ENCODE measurements around the gene MTMR1.

Gene MTMR1

GRCh38 chrX:150761176-150761818 lies 68.1 kb downstream of the MTMR1 start:
- H3K27me3 Mint-ChIP-seq: no peaks in the 10 kb centered on the region
- no peak overlapping the region for H3K4me3 Mint-ChIP-seq
- intact Hi-C loops (cut with micrococcal nuclease): no loop called here
- H3K9me3 Mint-ChIP-seq: no peaks in the 10 kb centered on the region
- H3K27ac Mint-ChIP-seq: no peak overlapping the region
- H3K36me3 Mint-ChIP-seq (ENCODE audit: low read depth): peaks cover 73% of the 10 kb centered on the region
- H3K4me1 Mint-ChIP-seq (ENCODE audit: low read depth): no peaks in the 10 kb centered on the region

DNA sequence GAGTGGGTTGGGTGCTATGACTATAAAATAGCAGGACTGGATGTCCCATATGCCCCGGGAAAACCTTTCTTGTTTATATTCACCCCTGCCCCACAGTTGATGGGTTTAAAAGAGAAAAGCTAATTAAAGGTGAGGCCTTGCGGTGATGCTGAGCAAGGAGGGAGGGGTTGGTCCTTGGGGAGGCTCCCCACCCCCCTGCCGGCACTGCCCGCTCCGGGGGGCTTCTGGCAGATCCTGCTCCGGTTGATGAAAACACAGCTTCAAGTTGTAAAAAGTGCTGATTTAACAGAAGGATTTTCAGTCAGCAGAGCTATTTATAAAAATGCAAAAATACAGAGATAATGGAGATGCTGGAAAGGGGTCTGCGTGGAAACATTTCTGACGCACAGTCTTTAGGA lies 68.6 kb downstream of the MTMR1 start:
- Mint-ChIP-seq H3K27ac (no peak overlapping the region), H3K27me3 (no peaks in the 10 kb centered on the region), H3K36me3 (ENCODE audit: low read depth) (peaks cover 72% of the 10 kb centered on the region), H3K9me3 (no peaks in the 10 kb centered on the region), H3K4me1 (ENCODE audit: low read depth) (no peaks in the 10 kb centered on the region), H3K4me3 (no peak overlapping the region)
- intact Hi-C loops (cut with micrococcal nuclease): no loop called here

DNA sequence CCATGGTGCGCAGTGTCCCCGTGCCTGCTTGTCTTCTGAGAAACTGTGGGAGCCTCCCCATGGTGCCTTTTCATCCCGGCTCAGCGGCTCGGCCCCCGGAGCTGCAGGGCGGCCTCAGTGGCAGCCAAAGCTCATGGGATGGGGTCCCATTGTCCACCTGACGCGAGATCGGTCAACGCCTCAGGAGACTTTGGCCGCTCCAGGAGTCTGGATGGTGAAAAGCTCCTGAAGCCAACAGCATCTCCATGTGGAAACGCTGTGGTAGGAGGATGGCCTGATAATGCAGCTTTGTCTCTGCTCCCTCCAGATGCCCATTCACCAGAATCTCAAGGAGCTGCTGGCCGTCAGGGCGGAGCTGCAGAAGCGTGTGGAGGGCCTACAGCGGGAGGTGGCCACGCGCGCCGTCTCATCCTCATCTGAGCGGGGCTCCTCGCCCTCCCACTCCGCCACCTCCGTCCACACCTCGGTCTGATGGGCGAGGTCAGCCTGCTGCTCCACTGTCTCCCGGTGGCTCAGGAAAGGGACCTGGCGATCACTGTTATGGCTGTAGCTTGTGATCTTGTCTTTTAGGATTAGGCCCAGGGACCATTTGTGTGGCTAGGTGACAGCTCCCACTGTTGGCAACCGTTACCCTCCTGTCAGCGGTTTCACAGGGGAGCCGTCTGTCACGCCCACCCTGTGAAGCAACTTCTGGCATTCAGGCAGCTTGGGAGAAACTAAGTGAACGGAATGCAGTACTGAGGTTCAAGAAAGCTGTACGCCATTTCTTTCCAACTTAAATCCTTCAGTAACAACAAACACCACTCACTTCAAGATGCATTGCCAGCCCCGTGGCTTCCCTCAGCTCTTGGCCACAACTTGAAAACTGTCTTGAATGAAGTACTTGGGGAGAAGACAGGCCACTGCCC lies 69.3 kb downstream of the MTMR1 start:
- H3K27ac Mint-ChIP-seq: no peak overlapping the region
- no peaks in the 10 kb centered on the region for H3K4me1 Mint-ChIP-seq (ENCODE audit: low read depth)
- intact Hi-C loops (cut with micrococcal nuclease): no loop called here
- no peak overlapping the region for H3K4me3 Mint-ChIP-seq
- no peaks in the 10 kb centered on the region for H3K9me3 Mint-ChIP-seq
- no peaks in the 10 kb centered on the region for H3K27me3 Mint-ChIP-seq
- H3K36me3 Mint-ChIP-seq (ENCODE audit: low read depth): peaks cover 65% of the 10 kb centered on the region

GRCh38 chrX:150763303-150763797 lies 70.2 kb downstream of the MTMR1 start:
- intact Hi-C loops (cut with micrococcal nuclease): no loop called here
- Mint-ChIP-seq H3K27me3 (no peaks in the 10 kb centered on the region), H3K27ac (no peak overlapping the region)

GRCh38 chrX:150763810-150764209 lies 70.6 kb downstream of the MTMR1 start:
- intact Hi-C loops (cut with micrococcal nuclease): no loop called here
- H3K4me3 Mint-ChIP-seq: no peak overlapping the region
- no peak overlapping the region for H3K27ac Mint-ChIP-seq
- no peaks in the 10 kb centered on the region for H3K9me3 Mint-ChIP-seq
- no peaks in the 10 kb centered on the region for H3K27me3 Mint-ChIP-seq
- H3K4me1 Mint-ChIP-seq (ENCODE audit: low read depth): peaks cover 8% of the 10 kb centered on the region
- peaks cover 56% of the 10 kb centered on the region for H3K36me3 Mint-ChIP-seq (ENCODE audit: low read depth)

More at GRCh38 chrX:150763303-150763797, 70.2 kb downstream of the MTMR1 start:
- H3K4me3 Mint-ChIP-seq: no peak overlapping the region
- H3K9me3 Mint-ChIP-seq: no peaks in the 10 kb centered on the region
- H3K36me3 Mint-ChIP-seq (ENCODE audit: low read depth): peaks cover 57% of the 10 kb centered on the region
- peaks cover 8% of the 10 kb centered on the region for H3K4me1 Mint-ChIP-seq (ENCODE audit: low read depth)

DNA sequence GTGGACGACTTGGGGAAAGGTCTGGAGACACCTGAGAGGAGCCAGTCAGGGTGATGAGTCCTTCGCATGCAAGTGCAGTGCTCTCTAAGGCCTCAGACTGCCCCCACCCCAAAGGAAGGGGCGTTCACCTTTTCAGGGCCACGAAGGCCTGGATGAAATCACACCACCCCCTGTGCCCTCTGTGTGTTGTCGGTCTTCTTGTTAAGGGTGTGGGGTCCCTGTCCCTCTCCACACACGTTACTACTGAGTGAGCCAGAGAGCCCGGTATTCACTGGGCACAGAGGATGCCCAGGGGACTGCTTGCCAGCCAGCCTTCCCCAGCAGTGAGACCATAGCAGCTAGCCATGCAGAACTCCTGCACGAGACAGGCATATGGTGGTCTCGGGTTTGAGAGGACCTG lies 72.0 kb downstream of the MTMR1 start:
- Mint-ChIP-seq H3K9me3 (no peaks in the 10 kb centered on the region), H3K4me3 (no peak overlapping the region), H3K4me1 (ENCODE audit: low read depth) (peaks cover 8% of the 10 kb centered on the region), H3K36me3 (ENCODE audit: low read depth) (peaks cover 67% of the 10 kb centered on the region), H3K27ac (no peak overlapping the region), H3K27me3 (no peaks in the 10 kb centered on the region)
- intact Hi-C loops (cut with micrococcal nuclease): no loop called here

DNA sequence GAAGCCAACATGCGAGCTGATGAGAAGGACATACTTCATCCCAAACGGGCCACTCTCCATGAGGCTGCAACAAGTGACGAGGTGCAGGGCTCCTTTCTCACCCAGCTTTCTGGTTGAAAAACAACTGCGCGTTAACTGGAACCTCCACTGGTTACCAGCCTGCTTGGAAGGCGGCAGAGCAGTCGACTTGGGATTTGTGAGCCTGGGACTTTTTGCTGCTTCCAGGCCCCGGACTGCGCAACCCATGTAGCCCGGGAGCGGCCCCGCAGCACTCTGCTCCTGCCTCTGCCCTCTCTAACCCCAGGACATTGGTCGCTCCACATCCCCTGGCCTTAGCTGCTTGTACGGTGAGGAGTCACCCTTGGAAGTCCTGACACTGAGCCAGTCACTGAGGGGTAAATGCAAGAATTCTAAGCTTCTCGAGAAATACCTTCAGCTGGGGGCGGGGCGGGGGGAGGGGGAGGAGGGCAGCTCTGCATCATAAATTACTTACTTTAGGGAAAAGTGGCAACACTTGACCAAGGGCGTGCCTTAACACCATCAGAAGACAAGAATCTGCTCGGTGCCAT lies 72.7 kb downstream of the MTMR1 start:
- Mint-ChIP-seq H3K36me3 (ENCODE audit: low read depth) (peaks cover 68% of the 10 kb centered on the region), H3K9me3 (no peaks in the 10 kb centered on the region), H3K27ac (no peak overlapping the region), H3K4me3 (no peak overlapping the region), H3K27me3 (no peaks in the 10 kb centered on the region), H3K4me1 (ENCODE audit: low read depth) (peaks cover 8% of the 10 kb centered on the region)
- intact Hi-C loops (cut with micrococcal nuclease): no loop called here

DNA sequence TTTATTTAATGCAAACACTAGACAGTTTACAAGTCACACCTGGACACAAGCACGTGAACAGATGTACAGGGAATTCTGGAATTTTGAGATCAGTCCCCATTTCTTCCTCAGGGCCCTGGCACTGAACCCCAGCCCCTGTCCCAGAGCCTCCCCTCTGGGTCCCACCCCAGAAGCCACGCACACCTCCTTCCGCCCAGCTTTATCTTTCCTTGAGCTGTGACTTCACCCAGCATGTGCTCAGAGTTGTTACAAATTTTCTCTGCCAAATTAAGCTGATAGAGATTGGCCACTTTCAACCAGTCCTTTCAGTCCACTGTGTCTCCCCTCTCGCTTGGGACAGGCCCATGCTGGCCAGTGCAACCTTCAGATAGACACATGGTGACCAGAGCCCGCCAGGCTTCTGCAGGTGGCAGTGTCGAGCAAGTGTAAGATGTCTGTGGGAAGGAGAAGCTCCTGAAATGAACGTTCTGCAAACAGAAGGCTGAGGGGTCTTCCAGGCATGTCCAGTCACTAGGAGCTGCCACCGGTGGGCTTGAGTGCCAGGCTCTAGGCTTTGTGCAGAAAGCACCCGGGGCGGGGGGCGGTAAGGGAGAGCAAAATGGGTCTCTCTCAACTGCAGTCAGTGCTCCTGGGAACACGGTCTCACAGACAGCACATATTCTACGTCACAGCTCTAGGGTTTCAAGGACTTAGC lies 73.3 kb downstream of the MTMR1 start:
- H3K36me3 Mint-ChIP-seq (ENCODE audit: low read depth): peaks cover 71% of the 10 kb centered on the region
- peaks cover 8% of the 10 kb centered on the region for H3K4me1 Mint-ChIP-seq (ENCODE audit: low read depth)
- intact Hi-C loops (cut with micrococcal nuclease): no loop called here
- no peaks in the 10 kb centered on the region for H3K27me3 Mint-ChIP-seq
- H3K4me3 Mint-ChIP-seq: no peak overlapping the region
- no peak overlapping the region for H3K27ac Mint-ChIP-seq
- H3K9me3 Mint-ChIP-seq: no peaks in the 10 kb centered on the region

- Mint-ChIP-seq H3K4me3 (no peak overlapping the region), H3K27ac (no peak overlapping the region), H3K36me3 (ENCODE audit: low read depth) (peaks cover 70% of the 10 kb centered on the region), H3K9me3 (no peaks in the 10 kb centered on the region), H3K4me1 (ENCODE audit: low read depth) (peaks cover 8% of the 10 kb centered on the region), H3K27me3 (no peaks in the 10 kb centered on the region)
- intact Hi-C loops (cut with micrococcal nuclease): no loop called here
Measured at GRCh38 chrX:150767045-150767395, 73.8 kb downstream of the MTMR1 start.

DNA sequence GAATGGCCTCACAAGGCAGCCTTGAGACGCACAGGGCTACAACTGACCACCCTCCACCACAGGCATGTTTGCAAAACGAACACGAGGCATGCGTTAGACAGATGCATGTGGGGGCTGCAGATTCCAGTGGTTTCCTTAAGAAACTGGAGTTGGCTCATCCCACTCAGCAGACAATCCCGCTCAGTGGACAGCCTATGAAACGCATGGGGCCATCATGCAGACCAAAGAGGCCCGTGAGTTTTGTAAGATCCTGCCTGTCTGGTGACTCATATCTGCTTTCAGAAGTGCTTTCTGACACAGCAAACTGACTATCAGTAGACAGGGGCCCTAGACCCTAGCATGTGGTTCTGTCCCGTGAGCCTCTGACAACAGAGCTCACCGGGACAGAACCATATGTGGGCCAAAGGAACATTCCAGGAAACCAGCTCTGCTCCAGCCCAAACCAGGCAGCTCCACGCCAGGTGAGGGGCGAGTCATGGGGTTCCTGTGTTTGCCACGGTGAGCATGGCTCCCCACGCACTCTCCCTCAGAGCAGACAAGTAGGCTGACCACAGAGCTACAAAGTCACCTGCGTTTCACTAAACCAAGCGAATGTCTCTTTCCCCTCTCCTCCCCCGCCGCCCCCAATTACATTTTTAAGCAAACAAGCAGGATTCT lies 74.4 kb downstream of the MTMR1 start:
- Mint-ChIP-seq H3K27ac (no peak overlapping the region), H3K9me3 (no peaks in the 10 kb centered on the region), H3K4me3 (no peak overlapping the region), H3K36me3 (ENCODE audit: low read depth) (peaks cover 70% of the 10 kb centered on the region), H3K27me3 (no peaks in the 10 kb centered on the region), H3K4me1 (ENCODE audit: low read depth) (peaks cover 13% of the 10 kb centered on the region)
- intact Hi-C loops (cut with micrococcal nuclease): no loop called here

DNA sequence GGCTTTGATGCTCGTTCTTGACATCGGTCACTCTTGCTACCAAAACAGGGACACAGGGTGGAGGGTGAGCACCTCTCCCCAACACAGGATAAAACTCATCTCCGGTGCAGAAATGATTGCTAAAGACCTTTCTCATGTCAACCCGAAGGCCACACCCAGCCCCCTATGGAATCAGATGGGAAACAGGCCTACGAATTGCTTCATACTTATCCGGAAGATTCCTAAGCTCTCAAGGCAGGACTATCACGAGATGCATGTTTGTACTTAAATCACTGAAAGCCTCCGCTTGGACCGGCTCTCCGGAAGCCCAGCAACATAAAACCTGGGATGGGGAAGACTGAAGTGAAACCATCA lies 74.9 kb downstream of the MTMR1 start:
- Mint-ChIP-seq H3K4me1 (ENCODE audit: low read depth) (peaks cover 13% of the 10 kb centered on the region), H3K27ac (no peak overlapping the region), H3K36me3 (ENCODE audit: low read depth) (peaks cover 67% of the 10 kb centered on the region), H3K4me3 (no peak overlapping the region), H3K9me3 (no peaks in the 10 kb centered on the region), H3K27me3 (no peaks in the 10 kb centered on the region)
- intact Hi-C loops (cut with micrococcal nuclease): no loop called here

DNA sequence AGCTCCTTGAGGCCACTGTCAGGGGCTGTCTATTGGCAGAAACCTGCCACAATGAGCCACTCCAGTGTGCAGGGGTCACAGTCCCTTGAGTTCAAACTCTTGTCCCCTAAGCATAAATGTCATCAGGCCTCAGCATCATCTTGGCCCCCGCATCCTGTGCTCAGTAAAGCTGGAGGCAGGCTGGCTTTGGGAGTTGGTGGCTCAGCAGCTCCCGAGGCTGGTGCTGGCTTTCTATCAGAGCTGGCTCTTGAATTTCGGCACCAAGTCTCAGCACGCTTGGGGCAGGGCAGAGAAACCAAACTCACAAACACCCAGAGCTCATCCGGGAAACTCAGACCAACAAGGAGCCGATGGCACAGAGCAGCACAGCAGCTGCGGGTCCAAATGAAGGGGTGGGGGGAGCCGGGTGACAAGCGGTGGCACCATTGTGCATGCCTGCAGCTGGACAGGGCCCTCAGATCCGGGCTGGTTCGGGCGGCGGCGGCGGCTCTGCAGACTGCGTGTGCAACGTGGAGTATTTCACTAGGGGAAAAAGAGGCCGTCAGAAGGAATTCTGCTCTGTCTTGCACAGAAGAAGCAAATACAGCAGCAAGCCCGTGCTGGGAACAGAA lies 75.5 kb downstream of the MTMR1 start:
- peaks cover 61% of the 10 kb centered on the region for H3K36me3 Mint-ChIP-seq (ENCODE audit: low read depth)
- peaks cover 13% of the 10 kb centered on the region for H3K4me1 Mint-ChIP-seq (ENCODE audit: low read depth)
- no peaks in the 10 kb centered on the region for H3K9me3 Mint-ChIP-seq
- no peak overlapping the region for H3K27ac Mint-ChIP-seq
- intact Hi-C loops (cut with micrococcal nuclease): no loop called here
- H3K4me3 Mint-ChIP-seq: no peak overlapping the region
- no peaks in the 10 kb centered on the region for H3K27me3 Mint-ChIP-seq

DNA sequence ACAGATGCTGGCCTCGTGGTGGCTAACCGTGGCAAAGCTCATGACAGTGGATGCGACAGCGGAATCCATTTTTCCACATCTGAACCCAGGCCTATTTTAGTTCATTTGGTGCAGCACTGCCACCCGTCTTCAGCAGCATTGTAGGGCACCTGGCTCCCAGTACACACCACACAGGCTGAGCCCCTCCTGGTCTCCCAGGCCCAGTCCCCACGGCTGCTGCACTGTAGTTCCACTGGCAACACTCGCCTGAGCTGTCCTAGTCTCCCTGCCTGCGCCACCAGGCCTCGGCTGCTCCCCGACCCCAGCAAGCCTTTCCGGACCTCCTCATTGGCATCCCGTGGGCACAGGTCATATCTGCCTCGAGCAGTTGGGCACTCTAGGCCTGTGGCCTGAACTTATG lies 76.2 kb downstream of the MTMR1 start:
- Mint-ChIP-seq H3K4me3 (no peak overlapping the region), H3K4me1 (ENCODE audit: low read depth) (peaks cover 13% of the 10 kb centered on the region), H3K27ac (no peak overlapping the region), H3K27me3 (no peaks in the 10 kb centered on the region), H3K9me3 (no peaks in the 10 kb centered on the region), H3K36me3 (ENCODE audit: low read depth) (peaks cover 56% of the 10 kb centered on the region)
- intact Hi-C loops (cut with micrococcal nuclease): no loop called here

Data from dendritic cell treated with granulocyte-macrophage colony-stimulating factor and Interleukin-4, amounts not matched to agents 40 ng/mL and 50 ng/mL, for 4 days (primary cell).